ENCODE data around the gene EEF1AKMT4. TPM values are rescaled to one million over a fixed set of nuclear protein-coding genes. Genes with fewer than 3 reads are reported as not detected.

Gene EEF1AKMT4
- total RNA-seq, 1 experiment from 2014 or later, result 8.1 TPM

GRCh38 chr3:184295771-184296170 lies 46.3 kb downstream of the EEF1AKMT4 start:
- peaks cover 8% of the 10 kb centered on the region for H3K27me3 Mint-ChIP-seq (ENCODE audit: low read depth)
- peaks cover 9 to 11% of the 10 kb centered on the region in 2 experiments for H3K4me1 Mint-ChIP-seq
- peaks cover 6% of the 10 kb centered on the region for H3K23me2 ChIP-seq (ENCODE audit: insufficient read length, low read depth, low read length, poor library complexity, severe bottlenecking)
- TF ChIP-seq CTCF (conservative IDR thresholded peaks at IDR 0.05), result no peak
- no peak overlapping the region for H4K8ac ChIP-seq (replicated peaks; ENCODE audit: insufficient read length, low read depth, low read length)
- H3K27me3 ChIP-seq (ENCODE audit: insufficient read depth, low read length), result no peaks in the 10 kb centered on the region
- H3K36me3 Mint-ChIP-seq (ENCODE audit: insufficient read depth in 1 of 3, low read depth in 3 of 3), result peaks cover 11 to 14% (median 12%) of the 10 kb centered on the region in 3 experiments; a peak in 6 of 7 replicates
- peaks cover 11% of the 10 kb centered on the region; the same call in 1 of the 2 replicates for H3K79me2 ChIP-seq (ENCODE audit: insufficient read depth, low read length)
- no peaks in the 10 kb centered on the region for H4K20me1 ChIP-seq (ENCODE audit: control insufficient read depth, insufficient read depth, insufficient read length)
- WGBS (ENCODE audit: extremely low coverage, insufficient read length, low lambda C conversion rate), result no CpG with 5 or more reads among the region's 3 CpGs
- no peak overlapping the region for H2AK5ac ChIP-seq (ENCODE audit: insufficient read length, low read length)
- H3K4ac ChIP-seq (ENCODE audit: low read depth, low read length), result no peak overlapping the region
- no peak overlapping the region for H3K23ac ChIP-seq (ENCODE audit: insufficient read length, low read depth, low read length)
- no peak overlapping the region for H3K4me2 ChIP-seq (ENCODE audit: insufficient read depth, insufficient read length, low read length)
- H3K27ac Mint-ChIP-seq, result no peak overlapping the region
- no peak overlapping the region for H3T11ph ChIP-seq (ENCODE audit: low read length)
- H3K9me3 Mint-ChIP-seq, result no peaks in the 10 kb centered on the region; a peak in 1 of 5 replicates
- H2BK5ac ChIP-seq (ENCODE audit: insufficient read length, low read length), result no peak overlapping the region
- no peak overlapping the region for H3K14ac ChIP-seq (ENCODE audit: insufficient read depth, low read length)
- H2BK12ac ChIP-seq (ENCODE audit: insufficient read length, low read depth, low read length), result no peak overlapping the region
- no peak overlapping the region for H3K4me3 Mint-ChIP-seq
- H3K27ac ChIP-seq (ENCODE audit: insufficient read length, low read depth, low read length), result no peak overlapping the region
- H3K9me3 ChIP-seq (ENCODE audit: control insufficient read depth, low read depth, low read length), result no peaks in the 10 kb centered on the region
- no peak overlapping the region for H2BK120ac ChIP-seq (ENCODE audit: low read depth, low read length, poor library complexity, severe bottlenecking)
- H4K91ac ChIP-seq (ENCODE audit: insufficient read length, low read depth, low read length), result no peak overlapping the region
- no peaks in the 10 kb centered on the region for H3K4me1 ChIP-seq (ENCODE audit: insufficient read depth, low read length)
- no peak overlapping the region for H3K9ac ChIP-seq (ENCODE audit: extremely low read depth, insufficient read length, low read length)
- no peak overlapping the region for H2BK20ac ChIP-seq (ENCODE audit: low read depth, low read length, poor library complexity, severe bottlenecking)
- no peak overlapping the region for H2BK15ac ChIP-seq (ENCODE audit: low read depth, low read length)
- H3K18ac ChIP-seq (ENCODE audit: insufficient read length, low read depth, low read length), result no peak overlapping the region
- no peaks in the 10 kb centered on the region for H3K79me1 ChIP-seq (ENCODE audit: insufficient read depth, low read depth, low read length, poor library complexity, severe bottlenecking)
- no peak for DNase-seq
- H4K5ac ChIP-seq (ENCODE audit: insufficient read length, low read depth, low read length), result no peak overlapping the region
- H3K56ac ChIP-seq (ENCODE audit: insufficient read length, low read depth, low read length), result no peak overlapping the region
- no peak overlapping the region for H2AFZ ChIP-seq (ENCODE audit: low read length)
